Activated CD4-positive, CD25-positive, alpha-beta regulatory T cell treated with anti-CD3 and anti-CD28 coated beads, Interleukin-2, amount 50 U/mL, for 24 hours (primary cell): Measurements from ENCODE around the gene ZNF436.
A peak's percentile ranks its signal among the peaks of the same experiment; 100 is the strongest.
"Not testable (repeated sequence)": the region's sequence is repeated elsewhere in the genome, so short reads cannot be mapped to it uniquely, and the experiment has no call there.

Source experiments
- ATAC-seq, 2 donors: fragments of 150-1000 bp; cut with Tn5 transposase; one replicate each; pipeline ENCODE4 v1.10.0; 2021; ENCODE audit warnings: mild to moderate bottlenecking in 1 of 2, moderate library complexity in 1 of 2

The ZNF436 gene

GRCh38 chr1:23366598-23366997 is 3.0 kb downstream of the ZNF436 start:
- no peak for ATAC-seq

DNA sequence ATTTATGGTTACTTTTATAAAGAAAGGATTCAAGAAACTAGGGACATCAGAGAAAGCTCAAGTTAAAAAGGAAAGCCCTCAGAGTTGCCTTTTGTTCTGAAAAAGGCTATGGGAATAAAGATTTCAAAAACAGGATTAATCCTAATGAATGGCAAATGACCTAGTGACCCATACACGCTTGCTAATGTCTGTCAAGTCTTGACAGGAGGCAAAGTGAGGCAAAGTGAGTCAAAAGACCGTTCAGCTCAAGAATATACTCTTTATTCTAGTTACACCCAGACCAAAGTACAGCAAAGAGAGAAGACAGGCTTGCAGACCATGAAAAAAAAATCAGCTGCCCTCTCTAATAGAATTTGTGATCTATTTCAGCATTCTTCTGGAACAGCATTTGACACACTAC is 3.5 kb downstream of the ZNF436 start:
- ATAC-seq, result no peak

- ATAC-seq, result no peak
Observed at GRCh38 chr1:23362218-23362713, 7.4 kb downstream of the ZNF436 start.

DNA sequence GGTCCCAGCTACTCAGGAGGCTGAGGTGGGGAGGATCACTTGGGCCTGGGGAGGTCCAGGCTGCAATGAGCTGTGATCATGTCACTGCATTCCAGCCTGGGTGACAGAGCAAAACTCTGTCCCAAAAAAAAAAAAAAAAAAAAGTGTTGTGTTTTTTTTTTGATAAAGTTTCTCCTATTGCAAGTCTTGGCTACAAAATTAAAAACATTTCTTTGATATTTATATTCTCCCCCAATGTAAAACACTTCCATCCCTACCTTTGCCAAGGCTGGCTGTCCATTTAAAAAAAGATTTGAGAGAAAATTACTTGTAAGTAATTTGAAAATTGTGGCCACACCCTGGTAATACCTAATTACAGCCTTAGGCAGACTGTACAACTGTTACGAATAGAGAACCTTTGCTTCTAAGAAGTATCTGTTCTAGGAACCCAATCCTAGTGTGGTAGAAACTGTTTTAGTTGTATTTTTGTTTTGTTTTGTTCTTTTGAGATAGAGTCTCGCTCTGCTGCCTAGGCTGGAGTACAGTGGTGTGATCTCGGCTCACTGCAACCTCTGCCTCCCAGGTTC is 11.2 kb downstream of the ZNF436 start:
- no peak for ATAC-seq

DNA sequence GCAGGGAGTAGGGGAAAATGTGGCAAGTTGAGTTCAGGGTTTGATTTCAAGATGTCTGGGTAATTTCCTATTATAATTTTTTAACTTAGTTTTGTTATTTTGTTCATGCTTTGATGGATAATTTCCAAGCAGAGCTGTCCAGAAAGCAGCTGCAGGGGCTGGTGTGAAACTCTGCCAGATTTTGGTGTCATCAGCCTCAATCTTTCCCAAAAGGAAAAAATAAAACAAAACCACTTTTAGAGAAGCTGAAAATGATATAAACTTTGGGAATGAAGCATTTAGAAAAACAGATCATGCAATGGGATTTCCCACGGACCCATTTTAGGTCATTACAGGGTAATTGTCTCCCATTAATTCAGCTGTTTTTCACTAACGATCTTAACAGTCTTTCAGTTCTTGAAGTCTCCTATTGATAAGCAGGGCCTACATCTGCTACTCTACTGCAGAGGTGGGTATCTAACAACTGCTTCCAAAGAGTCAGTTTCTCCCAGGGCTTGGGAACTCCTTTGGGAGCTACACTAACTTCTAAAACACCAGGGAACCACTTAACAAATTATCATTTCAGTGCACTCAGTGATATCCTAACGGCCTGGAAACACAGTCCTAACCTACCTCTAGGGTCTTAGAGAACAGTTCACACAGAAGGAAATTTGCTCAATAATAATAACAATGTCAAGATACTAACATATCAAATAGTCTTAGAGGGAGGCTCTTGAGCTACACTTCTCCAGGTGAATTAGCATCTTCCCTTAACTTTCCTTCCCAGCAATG is 12.3 kb downstream of the ZNF436 start:
- ATAC-seq, result no peak

GRCh38 chr1:23356471-23357137 is 13.0 kb downstream of the ZNF436 start:
- no peak for ATAC-seq

DNA sequence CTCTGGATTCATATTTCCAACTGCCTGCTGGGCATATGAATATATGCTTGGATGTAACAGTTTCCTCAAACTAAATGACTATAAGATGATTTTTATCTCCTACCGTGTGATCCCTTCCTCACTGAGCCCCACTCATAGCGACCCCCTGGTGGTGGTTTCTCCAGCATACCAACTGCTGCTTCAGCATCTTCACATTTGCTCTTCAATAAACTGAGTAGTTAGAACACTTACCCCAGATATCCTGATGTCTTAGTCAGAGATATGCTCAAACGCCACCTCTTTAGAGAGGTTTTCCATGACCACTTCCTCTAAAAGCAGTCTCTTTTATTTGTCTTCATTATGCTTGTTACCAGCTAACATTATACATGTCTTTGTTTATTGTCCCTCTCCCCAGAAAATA is 15.4 kb downstream of the ZNF436 start:
- ATAC-seq, result no peak

DNA sequence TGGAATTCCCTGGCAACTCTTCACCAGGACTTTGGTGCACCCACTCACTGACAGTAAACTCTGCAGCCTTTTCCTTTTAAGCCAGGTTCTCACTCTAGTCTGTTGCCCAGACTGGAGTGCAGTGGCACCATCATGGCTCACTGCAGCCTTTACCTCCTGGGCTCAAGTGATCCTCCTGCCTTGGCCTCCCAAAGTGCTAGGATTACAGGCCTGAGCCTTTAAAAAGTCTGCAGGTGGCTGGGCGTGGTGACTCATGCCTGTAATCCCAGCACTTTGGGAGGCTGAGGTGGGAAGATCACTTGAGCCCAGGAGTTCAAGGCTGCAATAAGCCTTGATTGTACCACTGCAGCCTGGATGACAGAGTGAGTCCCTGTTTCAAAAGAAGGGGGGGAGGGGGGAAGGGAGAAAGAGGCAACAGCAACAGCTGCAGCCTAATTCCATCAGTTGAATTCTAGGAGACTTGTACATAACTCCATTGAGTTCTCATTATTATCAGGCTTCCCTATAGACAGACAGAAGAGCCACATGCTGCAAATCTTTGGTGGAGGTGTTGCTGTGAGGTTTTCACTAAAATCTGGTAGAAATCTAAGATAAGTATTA is 17.4 kb downstream of the ZNF436 start:
- no peak for ATAC-seq

DNA sequence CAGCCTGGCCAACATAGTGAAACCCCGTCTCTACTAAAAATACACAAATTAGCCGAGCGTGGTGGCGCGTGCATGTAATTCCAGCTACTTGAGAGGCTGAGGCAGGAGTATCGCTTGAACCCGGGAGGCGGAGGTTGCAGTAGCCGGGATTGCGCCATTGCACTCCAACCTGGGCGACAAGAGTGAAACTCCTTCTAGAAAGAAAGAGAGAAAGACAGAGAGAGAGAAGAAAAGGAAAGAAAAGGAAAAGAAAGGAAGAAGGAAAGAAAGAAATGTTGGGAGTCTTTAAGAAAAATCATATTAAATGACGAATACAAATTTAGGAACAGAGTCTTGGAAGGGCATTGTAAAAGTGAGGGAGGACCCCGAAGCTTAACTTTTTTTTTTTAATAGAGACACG is 23.7 kb downstream of the ZNF436 start:
- ATAC-seq, result no peak

- ATAC-seq, result peak in 1 of 2 donors; percentile 1
Observed at GRCh38 chr1:23344987-23345472, 24.6 kb downstream of the ZNF436 start.

DNA sequence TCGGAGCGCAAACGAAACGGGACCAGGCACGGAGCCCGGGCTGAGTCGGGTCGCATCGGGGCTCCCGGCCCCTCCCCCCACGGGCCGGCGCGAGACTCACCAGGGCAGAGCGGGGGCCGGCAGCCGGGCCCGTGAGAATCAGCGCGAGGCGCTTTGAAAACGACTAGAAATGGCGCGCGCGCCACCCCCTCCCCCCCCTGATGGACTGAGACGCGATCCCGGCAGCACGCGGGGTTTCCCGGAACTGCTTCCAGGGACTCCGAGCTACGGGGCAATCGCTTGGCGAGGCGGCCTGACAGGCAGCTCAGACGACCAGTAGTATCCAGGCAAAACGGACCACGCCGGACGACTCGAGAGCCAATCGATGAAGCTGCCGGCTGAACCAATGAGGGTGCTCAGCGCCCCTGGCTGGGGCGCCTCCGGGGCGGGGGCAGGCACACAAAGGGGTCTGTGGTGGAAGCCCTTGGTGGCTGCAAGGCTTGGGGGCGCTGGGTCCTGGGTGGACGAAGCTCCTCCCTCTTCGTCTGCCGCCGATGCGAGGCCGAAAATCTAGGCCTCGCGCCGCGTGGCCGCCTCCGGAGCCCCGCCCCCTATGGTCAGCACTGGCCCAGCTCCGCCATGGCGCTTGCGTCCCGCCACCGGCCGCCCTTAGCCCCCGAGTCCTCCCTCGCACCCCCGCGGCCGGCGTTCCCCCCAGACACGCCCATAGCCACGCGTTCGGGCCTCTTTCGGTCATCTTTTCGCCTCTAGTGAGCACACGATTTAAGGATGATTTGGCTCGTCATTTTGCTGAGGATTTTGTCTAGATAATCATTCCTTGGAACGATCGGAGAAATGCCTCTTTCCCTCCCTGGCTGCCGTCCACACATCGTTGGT is 25.3 kb downstream of the ZNF436 start, which contains the start of gene HNRNPR:
Gene HNRNPR, minus strand, starts transcription at position 174 of the 876 bp plus-strand sequence. CDS start 3,276 bp downstream, outside the sequence.
- peak; percentile 96 to 97 for ATAC-seq

DNA sequence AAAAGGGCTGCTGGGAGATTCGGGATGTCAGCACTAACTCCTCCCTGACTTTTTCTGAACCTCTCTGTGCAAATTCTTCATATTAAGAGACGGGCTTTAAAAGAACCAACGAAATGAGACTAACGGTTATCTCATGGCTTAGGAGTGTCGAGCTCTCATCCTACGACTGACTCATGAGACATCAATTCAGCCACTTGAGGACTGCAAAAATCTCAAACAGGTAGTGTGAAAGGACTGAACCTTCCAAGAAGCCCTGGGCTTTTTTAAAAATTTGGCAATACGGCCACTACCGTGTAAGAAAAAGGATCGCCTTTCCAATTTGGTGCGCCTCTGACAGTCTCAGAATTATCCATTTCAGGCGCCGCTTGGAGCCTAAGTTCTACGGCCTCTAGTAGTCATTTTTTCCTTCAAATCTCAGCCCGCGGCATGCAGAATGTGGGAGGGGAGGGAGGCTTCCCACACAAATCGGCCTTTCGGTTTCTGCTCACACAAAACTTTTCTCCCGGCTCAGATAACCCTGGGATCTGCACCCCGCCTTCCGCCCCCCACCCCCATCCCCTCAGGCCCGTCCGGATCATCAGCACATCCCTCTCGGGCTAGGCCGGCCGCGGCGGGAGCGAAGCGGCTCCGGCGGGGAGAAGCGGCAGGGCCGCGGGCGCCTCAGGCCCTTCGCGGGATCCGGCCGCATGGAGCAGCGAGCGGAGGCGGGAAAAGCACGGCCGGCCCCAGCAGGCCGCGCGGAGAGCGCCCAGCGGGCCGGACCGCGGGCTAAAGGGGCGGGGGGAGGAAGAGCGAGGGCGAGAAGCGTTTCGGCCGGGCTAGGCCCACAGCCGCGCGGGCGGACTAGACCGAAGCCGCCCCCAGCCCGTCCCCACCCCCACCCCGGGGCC is 26.2 kb downstream of the ZNF436 start:
- ATAC-seq, result peak; percentile 1 to 11

DNA sequence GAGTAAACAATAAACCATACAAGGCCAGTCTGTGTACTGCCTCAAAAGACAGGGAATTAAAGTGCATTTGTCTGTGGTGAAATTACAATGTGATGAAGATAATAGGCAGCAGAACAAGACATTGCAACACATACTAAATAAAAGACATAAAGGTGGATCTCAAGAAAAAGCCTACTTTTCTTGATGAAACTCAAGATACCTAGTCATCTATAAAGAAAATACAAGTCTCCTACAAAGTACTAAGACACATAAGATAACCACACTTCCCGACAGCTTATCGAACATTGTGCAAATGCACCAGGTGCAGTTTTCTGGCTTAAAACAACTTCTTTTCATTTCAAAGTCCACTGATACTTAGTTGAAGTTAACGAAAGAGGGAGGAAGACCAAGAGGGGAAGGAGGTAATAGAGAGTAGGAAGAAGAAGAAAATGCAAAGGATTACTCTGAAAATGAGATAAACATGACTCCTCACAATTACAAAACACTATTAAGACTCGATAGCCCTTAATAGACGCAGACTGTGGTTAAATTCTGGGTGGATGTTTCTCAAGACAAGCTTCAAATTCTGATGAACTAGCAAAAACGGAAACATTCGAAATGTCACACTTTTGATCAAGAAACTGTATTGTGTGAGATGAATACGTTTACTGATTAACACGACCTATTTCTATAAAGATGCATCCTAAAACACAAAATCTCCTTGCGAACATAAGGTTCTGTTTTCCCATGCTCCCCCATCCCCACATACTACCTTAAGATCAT is 27.5 kb downstream of the ZNF436 start:
- ATAC-seq, result no peak

DNA sequence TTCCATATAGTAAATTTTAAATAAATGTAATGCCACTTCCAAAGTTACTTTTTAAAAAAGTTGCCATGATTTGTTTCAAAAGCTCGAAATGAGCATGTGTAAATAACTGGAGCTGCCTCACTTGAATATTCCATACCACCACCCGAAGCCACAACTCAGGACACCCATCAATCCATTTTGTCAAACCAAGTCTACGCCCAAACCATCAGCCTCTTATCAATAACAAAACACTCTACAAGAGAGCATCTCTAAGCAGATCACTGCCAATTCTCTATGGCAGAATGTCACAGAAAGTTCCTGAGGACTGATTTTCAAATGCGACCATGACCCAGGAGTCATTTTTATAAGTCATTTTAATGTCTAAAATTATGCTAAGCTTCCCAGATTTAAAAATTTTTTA is 30.0 kb downstream of the ZNF436 start:
- ATAC-seq, result no peak

DNA sequence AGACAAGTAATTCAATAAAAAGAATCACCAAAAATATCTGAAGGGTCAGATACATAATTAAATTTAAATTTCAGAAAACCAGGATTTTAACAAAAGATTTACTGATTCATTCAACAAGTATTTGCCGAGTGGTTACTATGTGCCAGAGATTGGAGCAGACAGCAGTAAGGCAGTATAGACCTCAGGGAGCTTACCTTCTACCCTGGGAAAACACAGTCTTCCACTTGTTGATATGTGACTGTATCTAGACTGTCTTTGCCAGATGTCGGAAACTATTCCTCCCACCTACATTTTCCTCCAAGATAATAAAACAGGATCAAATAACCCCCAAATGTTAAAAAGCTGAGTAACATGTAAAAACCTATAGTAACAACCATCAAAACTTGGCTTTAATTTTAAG is 31.8 kb downstream of the ZNF436 start:
- ATAC-seq, result no peak

- no peak for ATAC-seq
Observed at GRCh38 chr1:23331713-23332112, 37.9 kb downstream of the ZNF436 start.

DNA sequence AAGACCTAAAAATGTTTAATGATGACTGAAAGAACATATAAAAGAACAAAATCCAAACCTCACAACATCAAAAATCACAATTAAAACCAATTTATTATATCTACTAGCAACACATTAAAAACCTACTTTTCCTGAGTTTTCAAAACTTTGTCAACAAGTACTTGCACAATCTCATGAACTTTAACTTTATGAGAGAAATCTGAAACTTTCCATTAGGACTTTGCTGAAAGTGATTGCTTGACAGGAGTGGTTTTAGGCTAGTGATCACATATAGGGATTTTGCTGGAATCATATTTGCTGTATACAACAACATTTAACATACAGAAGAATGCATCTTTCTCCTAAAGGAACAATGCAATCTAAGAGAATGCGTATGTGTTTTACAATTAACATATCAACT is 38.8 kb downstream of the ZNF436 start:
- no peak for ATAC-seq

DNA sequence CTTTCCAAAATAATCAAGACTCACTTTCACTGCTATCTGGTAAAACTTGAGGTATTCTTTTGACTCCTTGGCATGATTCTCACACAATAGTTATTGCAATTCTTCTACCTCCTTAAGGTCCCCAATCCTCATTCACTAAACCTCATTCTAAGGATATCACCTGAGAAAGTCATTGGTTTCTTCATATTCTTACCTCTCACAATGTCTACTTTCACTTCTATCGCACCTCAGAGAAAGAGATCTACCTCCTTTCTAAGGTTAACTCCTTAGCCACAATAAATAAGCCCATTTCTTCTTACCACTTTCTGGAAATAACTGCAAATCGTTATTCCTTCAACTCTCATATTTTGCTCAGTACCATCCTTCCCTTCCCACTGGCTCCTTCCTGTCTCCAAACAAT is 44.2 kb downstream of the ZNF436 start:
- ATAC-seq, result no peak

DNA sequence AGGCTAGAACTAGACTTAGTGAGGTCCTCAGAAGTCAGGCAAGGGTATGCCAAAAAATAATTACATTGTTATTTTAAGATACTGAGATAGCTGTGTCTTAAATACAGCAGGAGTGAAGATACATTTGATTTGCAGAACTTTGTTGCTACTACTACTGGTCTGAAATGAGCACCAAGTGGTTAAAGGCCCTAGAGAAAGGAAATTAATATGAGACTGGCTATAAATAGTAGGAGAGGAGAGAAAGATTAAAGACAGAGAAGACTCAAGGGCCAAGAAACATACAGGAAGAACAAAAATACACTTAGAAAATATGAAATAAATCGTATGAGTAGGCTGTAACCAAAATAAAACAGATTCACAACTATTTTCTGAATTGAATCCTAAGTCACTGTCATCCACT is 46.9 kb downstream of the ZNF436 start:
- no peak for ATAC-seq

GRCh38 chr1:23310280-23310679 is 59.4 kb downstream of the ZNF436 start:
- not testable (repeated sequence) for ATAC-seq
